ENCODE data around the gene ZSCAN16.

The ZSCAN16 gene

GRCh38 chr6:28154357-28154756 lies 29.9 kb downstream of the ZSCAN16 start:
- H3K27me3 ChIP-seq (ENCODE audit: insufficient read depth, poor library complexity, severe bottlenecking) = no peaks in the 10 kb centered on the region
- H3K27ac ChIP-seq (replicated peaks) = no peak overlapping the region
- TF ChIP-seq REST (IDR thresholded peaks at IDR 0.05; ENCODE audit: insufficient replicate concordance, low read depth) (no peak), GABPA (IDR thresholded peaks at IDR 0.05; ENCODE audit: low read depth) (no peak), SPI1 (IDR thresholded peaks at IDR 0.05; ENCODE audit: borderline replicate concordance, low read depth) (no peak), POLR2AphosphoS5 (IDR thresholded peaks at IDR 0.05; ENCODE audit: low read depth) (no peak), CTCF (IDR thresholded peaks at IDR 0.05; ENCODE audit: insufficient read depth, low read length) (no peak)
- H3K4me3 ChIP-seq (replicated peaks; ENCODE audit: insufficient read depth, low read length) = no peak overlapping the region
- no peak for DNase-seq (ENCODE audit: low read depth in 1 of 2, low spot score in 1 of 2)

GRCh38 chr6:28158318-28158717 lies 33.9 kb downstream of the ZSCAN16 start:
- Histone ChIP-seq H3K27ac (replicated peaks) (no peak overlapping the region), H3K4me3 (replicated peaks; ENCODE audit: insufficient read depth, low read length) (no peak overlapping the region)
- TF ChIP-seq REST (IDR thresholded peaks at IDR 0.05; ENCODE audit: insufficient replicate concordance, low read depth) = no peak
- no peak for TF ChIP-seq GABPA (IDR thresholded peaks at IDR 0.05; ENCODE audit: low read depth)
- TF ChIP-seq CTCF (IDR thresholded peaks at IDR 0.05; ENCODE audit: insufficient read depth, low read length) = no peak
- no peak for TF ChIP-seq SPI1 (IDR thresholded peaks at IDR 0.05; ENCODE audit: borderline replicate concordance, low read depth)
- TF ChIP-seq POLR2AphosphoS5 (IDR thresholded peaks at IDR 0.05; ENCODE audit: low read depth) = no peak

GRCh38 chr6:28159029-28159607 lies 34.7 kb downstream of the ZSCAN16 start:
- no peak for DNase-seq (ENCODE audit: low read depth in 1 of 2, low spot score in 1 of 2)
- H3K4me3 ChIP-seq (replicated peaks; ENCODE audit: insufficient read depth, low read length) = no peak overlapping the region
- no peaks in the 10 kb centered on the region for H3K27me3 ChIP-seq (ENCODE audit: insufficient read depth, poor library complexity, severe bottlenecking)
- TF ChIP-seq SPI1 (IDR thresholded peaks at IDR 0.05; ENCODE audit: borderline replicate concordance, low read depth) (no peak), GABPA (IDR thresholded peaks at IDR 0.05; ENCODE audit: low read depth) (no peak), REST (IDR thresholded peaks at IDR 0.05; ENCODE audit: insufficient replicate concordance, low read depth) (no peak), CTCF (IDR thresholded peaks at IDR 0.05; ENCODE audit: insufficient read depth, low read length) (no peak), POLR2AphosphoS5 (IDR thresholded peaks at IDR 0.05; ENCODE audit: low read depth) (no peak)
- no peak overlapping the region for H3K27ac ChIP-seq (replicated peaks)

More at GRCh38 chr6:28158318-28158717, 33.9 kb downstream of the ZSCAN16 start:
- H3K27me3 ChIP-seq (ENCODE audit: insufficient read depth, poor library complexity, severe bottlenecking) = no peaks in the 10 kb centered on the region
- DNase-seq (ENCODE audit: low read depth in 1 of 2, low spot score in 1 of 2) = no peak
